ENCODE data around the gene FAM240B.

FAM240B gene

GRCh38 chr9:38747067-38747466 is 27.1 kb upstream of the FAM240B start:
- no peak for TF ChIP-seq CTCF (IDR thresholded peaks at IDR 0.05; ENCODE audit: low read depth, low read length)
- no peak overlapping the region for H3K4me3 ChIP-seq (ENCODE audit: low read depth, low read length)

GRCh38 chr9:38746303-38746702 is 26.4 kb upstream of the FAM240B start:
- TF ChIP-seq CTCF (IDR thresholded peaks at IDR 0.05; ENCODE audit: low read depth, low read length), result no peak
- H3K4me3 ChIP-seq (ENCODE audit: low read depth, low read length), result no peak overlapping the region

GRCh38 chr9:38744484-38744883 is 24.6 kb upstream of the FAM240B start:
- no peak for TF ChIP-seq CTCF (IDR thresholded peaks at IDR 0.05; ENCODE audit: low read depth, low read length)
- H3K4me3 ChIP-seq (ENCODE audit: low read depth, low read length), result no peak overlapping the region

GRCh38 chr9:38737246-38737645 is 17.3 kb upstream of the FAM240B start:
- H3K4me3 ChIP-seq (ENCODE audit: low read depth, low read length), result no peak overlapping the region
- TF ChIP-seq CTCF (IDR thresholded peaks at IDR 0.05; ENCODE audit: low read depth, low read length), result no peak

- no peak overlapping the region for H3K4me3 ChIP-seq (ENCODE audit: low read depth, low read length)
- TF ChIP-seq CTCF (IDR thresholded peaks at IDR 0.05; ENCODE audit: low read depth, low read length), result no peak
Observed at GRCh38 chr9:38734831-38735230, 14.9 kb upstream of the FAM240B start.

GRCh38 chr9:38733503-38733902 is 13.6 kb upstream of the FAM240B start:
- TF ChIP-seq CTCF (IDR thresholded peaks at IDR 0.05; ENCODE audit: low read depth, low read length), result no peak
- H3K4me3 ChIP-seq (ENCODE audit: low read depth, low read length), result no peak overlapping the region

- H3K4me3 ChIP-seq (ENCODE audit: low read depth, low read length), result no peak overlapping the region
- no peak for TF ChIP-seq CTCF (IDR thresholded peaks at IDR 0.05; ENCODE audit: low read depth, low read length)
Observed at GRCh38 chr9:38732885-38733284, 13.0 kb upstream of the FAM240B start.
